K562 (cell line): Measurements from ENCODE around the gene TRIM40. TPM values are rescaled to one million over a fixed set of nuclear protein-coding genes. Genes with fewer than 3 reads are reported as not detected.

Experiments used
- ATAC-seq: fragments of 200-7000 bp; cut with Tn5 transposase; 3 replicates; pipeline ENCODE4 v1.9.1; 2020; ENCODE audit warnings: moderate library complexity
- BruUV-seq: library from RNA; stranded (reverse); fragments of 400-500 nt; replicated peaks from 2 replicates; lab custom pipeline; 2021; lab: Mats Ljungman, UMichigan
- CTCF ChIA-PET: fragments of 300-600 bp; formaldehyde crosslinking; extraction: SDS; loops from one replicate; lab custom pipeline; 2021; ENCODE audit warnings: low intra/inter-chr PET ratio; lab: Yijun Ruan, JAX
- POLR2A ChIA-PET: fragments of 300-600, 350-650 bp; sonication (Branson Sonifier 250); formaldehyde crosslinking; extraction: SDS; loops from one replicate; lab custom pipeline; 2021; ENCODE audit warnings: antibody characterized with exemption, inconsistent platforms; lab: Yijun Ruan, JAX
- DNase-seq, 4 experiments: peaks; one replicate each; pipeline versions ENCODE4 v3.0.0 to v3.0.0-alpha.2; 2011 to 2018; ENCODE audit warnings: low spot score in 3 of 4, mixed read lengths in 3 of 4; ENCODE audit errors: extremely low read depth in 1 of 4
- FAIRE-seq: peaks from 2 replicates; lab custom pipeline; 2011; peaks lifted over from hg19 to GRCh38; lab: Jason Lieb, UNC
- H2AFZ ChIP-seq: 2 replicates; pipeline ENCODE4 v1.6.0; 2011; ENCODE audit warnings: low read depth, low read length, control low read depth, inconsistent platforms
- H3K27ac ChIP-seq: fragments of 200-600 bp; 3 replicates; pipeline ENCODE4 v1.8.0; 2011; ENCODE audit warnings: low read depth, mild to moderate bottlenecking, control low read depth, inconsistent platforms, low read length, moderate library complexity, mixed read lengths; ENCODE audit errors: extremely low read depth
- H3K27me3 ChIP-seq, 2 experiments: fragments of 300-600 bp in 1 of 2; 2 replicates in 1 of 2; 3 replicates in 1 of 2; pipeline versions ENCODE4 v1.6.0 to v1.8.0; 2011; ENCODE audit warnings: inconsistent platforms in 2 of 2, low read length in 2 of 2, mild to moderate bottlenecking in 1 of 2, mixed read lengths in 1 of 2, moderate library complexity in 1 of 2; ENCODE audit not compliant: control insufficient read depth in 2 of 2, insufficient read depth in 2 of 2
- H3K36me3 ChIP-seq: fragments of 300-600 bp; 3 replicates; pipeline ENCODE4 v1.8.0; 2011; ENCODE audit warnings: mild to moderate bottlenecking, low read length, inconsistent platforms; ENCODE audit not compliant: control insufficient read depth, insufficient read depth
- H3K4me1 ChIP-seq, 2 experiments: fragments of 200-600 bp in 1 of 2; replicated peaks in 1 of 2; 2 replicates in 1 of 2; 3 replicates in 1 of 2; pipeline versions ENCODE4 v1.5.1 to v1.8.0; 2011; ENCODE audit warnings: inconsistent platforms in 2 of 2, low read length in 2 of 2, mild to moderate bottlenecking in 1 of 2, mixed read lengths in 1 of 2, moderate library complexity in 1 of 2; ENCODE audit not compliant: control insufficient read depth in 2 of 2, insufficient read depth in 2 of 2
- H3K4me2 ChIP-seq: 2 replicates; pipeline ENCODE4 v1.6.1; 2011; ENCODE audit warnings: low read length, control low read depth, inconsistent platforms, mixed read lengths; ENCODE audit not compliant: insufficient read depth
- H3K4me3 ChIP-seq: fragments of 200-600 bp; sonication (generic), shearing (Covaris generic); 2 replicates; pipeline ENCODE4 v1.5.1; 2016; ENCODE audit warnings: control low read depth, inconsistent platforms
- H3K79me2 ChIP-seq: fragments of 200-600 bp; 3 replicates; pipeline ENCODE4 v1.8.0; 2011; ENCODE audit warnings: low read length, inconsistent platforms; ENCODE audit not compliant: control insufficient read depth, insufficient read depth
- H3K9ac ChIP-seq, 2 experiments: 2 replicates each; pipeline versions ENCODE4 v1.6.0 to v1.6.1; 2011; ENCODE audit warnings: low read depth in 2 of 2, low read length in 2 of 2, control low read depth in 1 of 2, inconsistent platforms in 1 of 2, mild to moderate bottlenecking in 1 of 2, mixed read lengths in 1 of 2; ENCODE audit not compliant: insufficient read depth in 1 of 2
- H3K9me1 ChIP-seq: one replicate; pipeline ENCODE4 v1.6.0; 2011; ENCODE audit warnings: inconsistent platforms, mild to moderate bottlenecking, low read length, moderate library complexity; ENCODE audit not compliant: control insufficient read depth, insufficient read depth
- H3K9me3 ChIP-seq: replicated peaks from 2 replicates; pipeline ENCODE4 v1.5.1; 2011; ENCODE audit warnings: low read depth, low read length, inconsistent platforms; ENCODE audit not compliant: control insufficient read depth, insufficient read depth
- H4K20me1 ChIP-seq: replicated peaks from 2 replicates; pipeline ENCODE4 v1.6.1; 2011; ENCODE audit warnings: low read length, inconsistent platforms, mixed read lengths; ENCODE audit not compliant: control insufficient read depth, insufficient read depth
- CBX2 ChIP-seq: fragments of 200-600 bp; sonication (generic); IDR thresholded peaks from one replicate; pipeline ENCODE4 v1.6.1; 2012; ENCODE audit warnings: mild to moderate bottlenecking, low read length, inconsistent platforms; ENCODE audit not compliant: insufficient read depth, poor library complexity, severe bottlenecking
- EGR1 ChIP-seq: fragments of 450-650 bp; conservative IDR thresholded peaks from 2 replicates; pipeline ENCODE4 v1.6.1; 2017; ENCODE audit warnings: mild to moderate bottlenecking
- ETV1 ChIP-seq: fragments of 450-650 bp; conservative IDR thresholded peaks from 2 replicates; pipeline ENCODE4 v1.6.1; 2016; ENCODE audit warnings: missing genetic modification characterization, control low read depth, low read depth, missing compliant biosample characterization
- MIER1 ChIP-seq: fragments of 450-650 bp; IDR thresholded peaks from 2 replicates; pipeline ENCODE4 v1.6.1; 2016; ENCODE audit warnings: antibody characterized with exemption, mild to moderate bottlenecking, low read depth
- RCOR1 ChIP-seq, 2 experiments: IDR thresholded peaks; 2 replicates each; pipeline ENCODE4 v1.6.1; 2012; ENCODE audit warnings: low read depth in 2 of 2, low read length in 2 of 2, borderline replicate concordance in 1 of 2, improper control_type of control experiment in 1 of 2
- ZBTB40 ChIP-seq, 2 experiments: fragments of 450-650 bp in 1 of 2; sonication (generic) in 1 of 2; formaldehyde crosslinking in 1 of 2; IDR thresholded peaks; 2 replicates each; pipeline versions ENCODE4 v1.7.1 to v1.9.0; 2016 to 2022; ENCODE audit warnings: inconsistent platforms in 1 of 2, mild to moderate bottlenecking in 1 of 2, missing genetic modification reagents in 1 of 2
- ZFP91 ChIP-seq: sonication (generic); formaldehyde crosslinking; IDR thresholded peaks from 2 replicates; pipeline ENCODE4 v1.8.0; 2022; ENCODE audit warnings: mild to moderate bottlenecking, missing genetic modification reagents
- ZNF444 ChIP-seq: fragments of 250-450 bp; sonication (Bioruptor Pico); IDR thresholded peaks from 2 replicates; pipeline ENCODE4 v1.4.0; 2020; ENCODE audit warnings: mild to moderate bottlenecking, moderate library complexity
- ZSCAN32 ChIP-seq: fragments of 450-650 bp; formaldehyde crosslinking; IDR thresholded peaks from 2 replicates; pipeline ENCODE4 v1.4.0; 2020; ENCODE audit warnings: mild to moderate bottlenecking, moderate library complexity
- WGBS: fragments of 100-300 bp; shearing (Covaris generic); methylation state at CpG from one replicate; pipeline ENCODE4 v1.1.6; 2016; ENCODE audit warnings: low coverage, mixed read lengths; ENCODE audit not compliant: insufficient coverage; ENCODE audit errors: missing lambda C conversion rate; 5-methylcytosine and 5-hydroxymethylcytosine counted together
- in situ Hi-C: fragments of 300-500 bp; cut with MboI; formaldehyde crosslinking; loops from 4 replicates; pipeline ENCODE4 v1.15.0; 2018; ENCODE audit warnings: inconsistent platforms, mixed read lengths
- intact Hi-C: fragments of 100-400 bp; cut with micrococcal nuclease; formaldehyde crosslinking; loops from 2 replicates; pipeline ENCODE4 v1.14.2; 2022
- polyA plus RNA-seq, 8 experiments: library from polyadenylated mRNA; depleted of rRNA in 4 of 8; stranded (reverse) in 5 of 8; unstranded in 3 of 8; fragments of >200 nt; fragmentation: Nextera tagmentation in 2 of 8; fragmentation: Illumina TruSeq in 1 of 8; extraction: Ambion mirVana in 2 of 8; extraction: Trizol in 1 of 8; gene quantifications; 2 replicates each; pipeline versions ENCODE4 v1.2.1 to v1.2.3, GENCODE V29; 2011 to 2014; ENCODE audit warnings: inconsistent platforms in 1 of 8, missing spikeins in 1 of 8
- total RNA-seq, 7 experiments: library from RNA; depleted of rRNA in 6 of 7; stranded (reverse); fragments of >200 nt in 6 of 7; fragmentation: Illumina TruSeq in 2 of 7; extraction: Trizol in 2 of 7; gene quantifications; 2 replicates each; pipeline versions ENCODE4 v1.2.1 to v1.2.3, GENCODE V29; 2011 to 2021; ENCODE audit warnings: low replicate concordance in 1 of 7

Gene TRIM40
- total and polyA plus RNA-seq, 9 of the 15 experiments (the other 6 are each of a cell fraction or from before 2014, with no cell fraction given) = 0.04 to 0.08 TPM; not detected in 7

- Histone ChIP-seq H3K9me3 (no peaks in the 10 kb centered on the region), H4K20me1 (no peaks in the 10 kb centered on the region), H3K27me3 (peaks cover 7 to 37% of the 10 kb centered on the region in 2 experiments; a peak in 4 of 5 replicates), H3K4me3 (no peak within 1 kb of the TSS), H3K4me2 (peak within 1 kb of the TSS; percentile 52), H3K36me3 (no peaks in the 10 kb centered on the region), H3K4me1 (peaks cover 0 to 14% of the 10 kb centered on the region in 2 experiments; a peak in 4 of 5 replicates), H2AFZ (peak within 1 kb of the TSS; percentile 35), H3K9me1 (no peaks in the 10 kb centered on the region), H3K9ac (peak within 1 kb of the TSS in 1 of 2 experiments; percentile 31; a peak in 1 of 4 replicates), H3K79me2 (no peaks in the 10 kb centered on the region), H3K27ac (no peak within 1 kb of the TSS)
- ATAC-seq (peak; percentile 64), DNase-seq (peak in 1 of 4 experiments; percentile 29), FAIRE-seq (no peak)
- ChIA-PET CTCF (interaction anchor here (0.6 kb wide), 1 partner anchor 11 kb away, joined by 3 read pairs; no protein-coding TSS in a partner anchor), POLR2A (no interaction called here)
- intact Hi-C loops (no loop called here), in situ Hi-C loops (no loop called here)
- no TSS peak for BruUV-seq
- 18% methylated on average over 23 of the region's 31 CpGs for WGBS
- TF ChIP-seq MIER1 (no peak), CBX2 (no peak), EGR1 (peak; percentile 79), ZSCAN32 (CRISPR knock-in tag) (no peak), ZFP91 (no peak), RCOR1 (IDR thresholded peaks at IDR 0.05; ENCODE audit: borderline replicate concordance in 1 of 2, low read depth in 2 of 2, low read length in 2 of 2) (0 out of 4 replicates have a peak, but pooled peaks of 1 of the 2 experiments have one; percentile 12), ZBTB40 (IDR thresholded peaks at IDR 0.05) (no peak), ZBTB40 (CRISPR knock-in tag; IDR thresholded peaks at IDR 0.05) (no peak), ETV1 (tag) (peak; percentile 50; the same call in 1 of the 2 replicates), ZNF444 (CRISPR knock-in tag) (no peak)
Measured at GRCh38 chr6:30163090-30163917, 27.4 kb downstream of the TRIM40 start, which contains the start of gene TRIM15. Gene TRIM15 (plus strand): TSS chr6:30163546. CDS start chr6:30163685, 139 bp downstream.
